WTC11 (cell line): Measurements from ENCODE around the gene EBF3. TPM values are rescaled to one million over a fixed set of nuclear protein-coding genes. Genes with fewer than 3 reads are reported as not detected.

Experiments
- ATAC-seq: fragments of 200-7000 bp; cut with Tn5 transposase; 2 replicates; pipeline ENCODE4 v1.10.0; 2021; ENCODE audit warnings: mild to moderate bottlenecking, moderate library complexity
- CTCF ChIA-PET: fragments of 300-600 bp; sonication (Branson Sonifier 250); formaldehyde crosslinking; loops from one replicate; lab custom pipeline; 2021; ENCODE audit warnings: antibody characterized with exemption; lab: Charles Lee
- POLR2A ChIA-PET: fragments of 350-600 bp; sonication (Branson Sonifier 250); formaldehyde crosslinking; loops from one replicate; lab custom pipeline; 2021; ENCODE audit warnings: antibody characterized with exemption; lab: Charles Lee
- DNase-seq: peaks from one replicate; pipeline ENCODE4 v3.0.0; 2021; ENCODE audit warnings: low spot score
- H3K27ac Mint-ChIP-seq: 2 replicates; pipeline ENCODE4 v1.8.0; 2021; ENCODE audit warnings: mixed read lengths
- H3K27me3 Mint-ChIP-seq: 2 replicates; pipeline ENCODE4 v1.8.0; 2021; ENCODE audit warnings: low read depth, mild to moderate bottlenecking, moderate library complexity, mixed read lengths
- H3K36me3 Mint-ChIP-seq: 2 replicates; pipeline ENCODE4 v1.8.0; 2021; ENCODE audit warnings: mixed read lengths
- H3K4me1 Mint-ChIP-seq: 2 replicates; pipeline ENCODE4 v1.8.0; 2022; ENCODE audit warnings: mixed read lengths
- H3K4me3 Mint-ChIP-seq: 2 replicates; pipeline ENCODE4 v1.8.0; 2021; ENCODE audit warnings: mild to moderate bottlenecking, moderate library complexity, mixed read lengths
- H3K9me3 Mint-ChIP-seq: 2 replicates; pipeline ENCODE4 v1.8.0; 2021; ENCODE audit warnings: mixed read lengths
- ATF3 ChIP-seq: sonication (generic); formaldehyde crosslinking; conservative IDR thresholded peaks from 2 replicates; pipeline ENCODE4 v1.8.1; 2022; ENCODE audit warnings: mild to moderate bottlenecking, missing genetic modification reagents
- ATF6 ChIP-seq: sonication (generic); formaldehyde crosslinking; IDR thresholded peaks from 2 replicates; pipeline ENCODE4 v1.8.1; 2023; ENCODE audit warnings: mild to moderate bottlenecking, missing genetic modification reagents
- CREB1 ChIP-seq: sonication (generic); formaldehyde crosslinking; IDR thresholded peaks from 2 replicates; pipeline ENCODE4 v1.8.0; 2023; ENCODE audit warnings: mild to moderate bottlenecking, missing genetic modification reagents
- CREM ChIP-seq: sonication (generic); formaldehyde crosslinking; IDR thresholded peaks from 2 replicates; pipeline ENCODE4 v1.8.1; 2022; ENCODE audit warnings: mild to moderate bottlenecking, missing genetic modification reagents, moderate library complexity
- GABPB1 ChIP-seq: sonication (generic); formaldehyde crosslinking; IDR thresholded peaks from 2 replicates; pipeline ENCODE4 v1.8.1; 2023; ENCODE audit warnings: mild to moderate bottlenecking, missing genetic modification reagents
- GRHL2 ChIP-seq: fragments of 250-450 bp; sonication (Bioruptor Pico); IDR thresholded peaks from 2 replicates; pipeline ENCODE4 v1.8.0; 2022; ENCODE audit warnings: mild to moderate bottlenecking, moderate library complexity; ENCODE audit not compliant: insufficient replicate concordance, severe bottlenecking
- HMGA2 ChIP-seq: fragments of 250-450 bp; sonication (Bioruptor Pico); IDR thresholded peaks from 2 replicates; pipeline ENCODE4 v1.4.0; 2021; ENCODE audit warnings: mild to moderate bottlenecking, moderate library complexity
- IRF2 ChIP-seq: sonication (generic); formaldehyde crosslinking; IDR thresholded peaks from 2 replicates; pipeline ENCODE4 v1.8.0; 2022; ENCODE audit warnings: low read depth, missing genetic modification reagents, borderline replicate concordance
- PRDM15 ChIP-seq: sonication (generic); formaldehyde crosslinking; IDR thresholded peaks from 2 replicates; pipeline ENCODE4 v1.8.0; 2022; ENCODE audit warnings: missing genetic modification reagents
- TCF7 ChIP-seq: sonication (generic); formaldehyde crosslinking; IDR thresholded peaks from 2 replicates; pipeline ENCODE4 v1.8.0; 2022; ENCODE audit warnings: mild to moderate bottlenecking, low read depth, missing genetic modification reagents, moderate library complexity
- TP53 ChIP-seq: sonication (generic); formaldehyde crosslinking; IDR thresholded peaks from 2 replicates; pipeline ENCODE4 v1.8.1; 2023; ENCODE audit warnings: mild to moderate bottlenecking, missing genetic modification reagents
- ZNF317 ChIP-seq: sonication (generic); formaldehyde crosslinking; IDR thresholded peaks from 2 replicates; pipeline ENCODE4 v1.8.1; 2023; ENCODE audit warnings: low read depth, mild to moderate bottlenecking, moderate library complexity, missing genetic modification reagents, borderline replicate concordance
- ZNF416 ChIP-seq: fragments of 250-450 bp; sonication (Bioruptor Pico); IDR thresholded peaks from 2 replicates; pipeline ENCODE4 v1.9.0; 2021; ENCODE audit warnings: mild to moderate bottlenecking, inconsistent platforms
- ZNF512 ChIP-seq: sonication (generic); formaldehyde crosslinking; IDR thresholded peaks from 2 replicates; pipeline ENCODE4 v1.8.1; 2022; ENCODE audit warnings: missing genetic modification reagents, borderline replicate concordance
- ZNF671 ChIP-seq: fragments of 250-450 bp; sonication (Bioruptor Pico); IDR thresholded peaks from 2 replicates; pipeline ENCODE4 v1.8.0; 2021; ENCODE audit warnings: mild to moderate bottlenecking
- total RNA-seq: library from RNA; stranded (reverse); gene quantifications from 3 replicates; pipeline ENCODE4 v1.2.3, GENCODE V29; 2021
- TF ChIP-seq, protein P1 (sequence below): fragments of 200-600 bp; IDR thresholded peaks from 2 replicates; pipeline ENCODE4 v1.8.0; 2022; ENCODE audit warnings: antibody characterized with exemption
- TF ChIP-seq, protein P2 (sequence below): fragments of 250-450 bp; sonication (Bioruptor Pico); IDR thresholded peaks from 2 replicates; pipeline ENCODE4 v2.1.2; 2022; ENCODE audit warnings: mild to moderate bottlenecking, moderate library complexity

Gene EBF3
- total RNA-seq, 1 experiment from 2014 or later: 1.2 TPM

DNA sequence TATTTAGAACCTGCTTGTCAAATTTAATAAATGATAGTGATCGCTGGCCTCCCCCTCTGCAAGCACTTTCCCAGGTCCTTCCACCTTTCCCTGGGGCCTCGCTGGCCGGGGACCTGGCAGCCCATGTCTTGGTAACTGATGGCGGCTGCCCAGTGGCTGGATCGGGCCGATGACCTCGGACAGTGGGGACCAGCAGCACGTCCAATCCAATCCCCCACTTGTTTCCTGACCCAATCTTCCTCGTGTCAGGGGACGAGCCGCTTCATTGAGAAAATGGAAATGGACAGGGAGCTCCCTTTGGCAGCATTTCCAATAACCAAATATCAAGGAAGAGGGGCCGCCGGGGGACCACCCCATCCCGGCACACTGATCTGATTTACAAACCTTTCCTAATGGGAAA, 17.2 kb downstream of the EBF3 start (continued):
- TF ChIP-seq ATF6 (no peak), TP53 (no peak), IRF2 (CRISPR knock-in tag) (no peak), CREM (CRISPR knock-in tag) (no peak), TCF7 (CRISPR knock-in tag) (no peak), ZNF671 (CRISPR knock-in tag) (no peak), ZNF317 (no peak), ATF3 (no peak), HMGA2 (no peak), PRDM15 (CRISPR knock-in tag) (no peak), CREB1 (CRISPR knock-in tag) (no peak)
- TF ChIP-seq, protein P1, sequence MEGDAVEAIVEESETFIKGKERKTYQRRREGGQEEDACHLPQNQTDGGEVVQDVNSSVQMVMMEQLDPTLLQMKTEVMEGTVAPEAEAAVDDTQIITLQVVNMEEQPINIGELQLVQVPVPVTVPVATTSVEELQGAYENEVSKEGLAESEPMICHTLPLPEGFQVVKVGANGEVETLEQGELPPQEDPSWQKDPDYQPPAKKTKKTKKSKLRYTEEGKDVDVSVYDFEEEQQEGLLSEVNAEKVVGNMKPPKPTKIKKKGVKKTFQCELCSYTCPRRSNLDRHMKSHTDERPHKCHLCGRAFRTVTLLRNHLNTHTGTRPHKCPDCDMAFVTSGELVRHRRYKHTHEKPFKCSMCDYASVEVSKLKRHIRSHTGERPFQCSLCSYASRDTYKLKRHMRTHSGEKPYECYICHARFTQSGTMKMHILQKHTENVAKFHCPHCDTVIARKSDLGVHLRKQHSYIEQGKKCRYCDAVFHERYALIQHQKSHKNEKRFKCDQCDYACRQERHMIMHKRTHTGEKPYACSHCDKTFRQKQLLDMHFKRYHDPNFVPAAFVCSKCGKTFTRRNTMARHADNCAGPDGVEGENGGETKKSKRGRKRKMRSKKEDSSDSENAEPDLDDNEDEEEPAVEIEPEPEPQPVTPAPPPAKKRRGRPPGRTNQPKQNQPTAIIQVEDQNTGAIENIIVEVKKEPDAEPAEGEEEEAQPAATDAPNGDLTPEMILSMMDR: no peak

GRCh38 chr10:129945941-129946760, 17.9 kb downstream of the EBF3 start:
- POLR2A ChIA-PET: interaction anchor here (0.7 kb wide), 1 partner anchor 235 kb away, joined by 4 read pairs; no protein-coding TSS in a partner anchor
- no peak overlapping the region for H3K27ac Mint-ChIP-seq
- no peak for TF ChIP-seq GRHL2
- no peak for TF ChIP-seq ZNF416 (CRISPR knock-in tag)
- TF ChIP-seq ZNF512 (CRISPR knock-in tag): no peak
- TF ChIP-seq, protein P2, sequence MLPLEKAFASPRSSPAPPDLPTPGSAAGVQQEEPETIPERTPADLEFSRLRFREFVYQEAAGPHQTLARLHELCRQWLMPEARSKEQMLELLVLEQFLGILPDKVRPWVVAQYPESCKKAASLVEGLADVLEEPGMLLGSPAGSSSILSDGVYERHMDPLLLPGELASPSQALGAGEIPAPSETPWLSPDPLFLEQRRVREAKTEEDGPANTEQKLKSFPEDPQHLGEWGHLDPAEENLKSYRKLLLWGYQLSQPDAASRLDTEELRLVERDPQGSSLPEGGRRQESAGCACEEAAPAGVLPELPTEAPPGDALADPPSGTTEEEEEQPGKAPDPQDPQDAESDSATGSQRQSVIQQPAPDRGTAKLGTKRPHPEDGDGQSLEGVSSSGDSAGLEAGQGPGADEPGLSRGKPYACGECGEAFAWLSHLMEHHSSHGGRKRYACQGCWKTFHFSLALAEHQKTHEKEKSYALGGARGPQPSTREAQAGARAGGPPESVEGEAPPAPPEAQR (CRISPR knock-in tag): no peak
- TF ChIP-seq GABPB1: no peak
- TF ChIP-seq, all 79 proteins: peak for 0
- Mint-ChIP-seq H3K9me3 (no peaks in the 10 kb centered on the region), H3K27me3 (peaks cover 10% of the 10 kb centered on the region), H3K4me1 (peaks cover 31% of the 10 kb centered on the region), H3K4me3 (no peak overlapping the region), H3K36me3 (no peaks in the 10 kb centered on the region)
- DNase-seq: no peak
- CTCF ChIA-PET: no interaction called here
- ATAC-seq: no peak
